Suprapubic skin (tissue), 4 donors: ENCODE results near the gene LTBP3. TPM values are rescaled to one million over a fixed set of nuclear protein-coding genes. Genes with fewer than 3 reads are reported as not detected.

Source experiments
- DNase-seq, 2 donors: peaks; one replicate each; pipeline ENCODE4 v3.0.0-alpha.2; 2019; ENCODE audit warnings: low spot score in 2 of 2
- H3K27ac ChIP-seq: fragments of 200-600 bp; sonication (generic); one replicate; pipeline ENCODE4 v1.5.1; 2019
- H3K27me3 ChIP-seq: fragments of 200-600 bp; sonication (generic); one replicate; pipeline ENCODE4 v1.5.1; 2019
- H3K36me3 ChIP-seq: fragments of 200-600 bp; sonication (generic); one replicate; pipeline ENCODE4 v1.5.1; 2019
- H3K4me1 ChIP-seq: fragments of 200-600 bp; sonication (generic); one replicate; pipeline ENCODE4 v1.5.1; 2019
- H3K4me3 ChIP-seq: fragments of 200-600 bp; sonication (generic); one replicate; pipeline ENCODE4 v1.5.1; 2019; ENCODE audit warnings: mild to moderate bottlenecking
- H3K9me3 ChIP-seq: fragments of 200-600 bp; sonication (generic); one replicate; pipeline ENCODE4 v1.5.1; 2019
- CTCF ChIP-seq, 2 donors: fragments of 200-600 bp in 1 of 2; fragments of 450-650 bp in 1 of 2; sonication (generic) in 1 of 2; IDR thresholded peaks; one replicate each; pipeline ENCODE4 v1.5.1; 2016 to 2019; ENCODE audit warnings: antibody characterized with exemption in 2 of 2, mild to moderate bottlenecking in 1 of 2, moderate library complexity in 1 of 2
- EP300 ChIP-seq: sonication (generic); formaldehyde crosslinking; IDR thresholded peaks from one replicate; pipeline ENCODE4 v1.6.1; 2017; ENCODE audit warnings: antibody characterized with exemption
- POLR2A ChIP-seq, 2 donors: fragments of 450-650 bp; IDR thresholded peaks; one replicate each; pipeline ENCODE4 v1.6.1; 2017; ENCODE audit warnings: antibody characterized with exemption in 2 of 2, mild to moderate bottlenecking in 2 of 2, moderate library complexity in 2 of 2
- POLR2AphosphoS5 ChIP-seq, 3 donors: sonication (generic); formaldehyde crosslinking; IDR thresholded peaks; one replicate each; pipeline ENCODE4 v1.6.1; 2017; ENCODE audit warnings: antibody characterized with exemption in 3 of 3
- WGBS: methylation state at CpG from one replicate; pipeline ENCODE4 v1.1.5; 2018; 5-methylcytosine and 5-hydroxymethylcytosine counted together
- total RNA-seq, 4 donors: library from RNA; depleted of rRNA; stranded (reverse); fragments of >200 nt; gene quantifications; one replicate each; pipeline ENCODE4 v1.1.0, GENCODE V29; 2016

Gene LTBP3
- total RNA-seq, 4 donors from 2014 or later: 65.1 to 86.7 (median 71.0) TPM

DNA sequence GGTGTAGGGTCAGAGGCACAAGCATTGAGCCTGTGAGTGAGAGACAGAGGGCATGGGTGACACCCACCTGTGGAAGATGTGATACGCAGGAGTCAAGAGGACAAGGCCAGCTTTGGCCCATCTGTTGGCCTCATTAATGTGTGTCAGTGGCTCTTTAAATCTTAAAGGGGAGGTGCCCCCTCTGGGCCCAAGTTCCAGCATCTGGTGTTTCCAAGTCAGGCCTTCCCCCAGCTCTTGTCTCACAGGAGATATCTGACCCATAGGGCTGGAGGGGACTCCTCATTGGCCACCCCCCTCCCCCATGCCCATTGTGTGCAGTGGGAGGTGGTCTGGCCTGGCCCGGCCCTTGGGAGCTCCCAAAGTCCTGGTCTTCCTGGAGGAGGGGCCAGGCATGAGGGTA is 28.5 kb upstream of the LTBP3 start:
- no peak overlapping the region for H3K4me3 ChIP-seq
- no peak for DNase-seq
- H3K9me3 ChIP-seq: no peaks in the 10 kb centered on the region
- no peak overlapping the region for H3K27ac ChIP-seq
- H3K27me3 ChIP-seq: no peaks in the 10 kb centered on the region
- TF ChIP-seq CTCF (IDR thresholded peaks at IDR 0.05) (no peak), POLR2AphosphoS5 (IDR thresholded peaks at IDR 0.05) (no peak), EP300 (no peak), POLR2A (IDR thresholded peaks at IDR 0.05) (no peak)
- 70% methylated on average over 2 of the region's 2 CpGs for WGBS
- H3K36me3 ChIP-seq: peaks cover 18% of the 10 kb centered on the region
- H3K4me1 ChIP-seq: peaks cover 57% of the 10 kb centered on the region

- 81% methylated on average over 3 of the region's 4 CpGs for WGBS
- DNase-seq: no peak
- TF ChIP-seq POLR2A (IDR thresholded peaks at IDR 0.05): no peak
- no peak for TF ChIP-seq EP300
- no peak for TF ChIP-seq CTCF (IDR thresholded peaks at IDR 0.05)
- TF ChIP-seq POLR2AphosphoS5 (IDR thresholded peaks at IDR 0.05): no peak
- Histone ChIP-seq H3K4me3 (no peak overlapping the region), H3K36me3 (peaks cover 18% of the 10 kb centered on the region), H3K4me1 (peaks cover 55% of the 10 kb centered on the region), H3K27ac (no peak overlapping the region), H3K9me3 (no peaks in the 10 kb centered on the region), H3K27me3 (no peaks in the 10 kb centered on the region)
Observed at GRCh38 chr11:65586247-65586630, 28.1 kb upstream of the LTBP3 start.

- peaks cover 57% of the 10 kb centered on the region for H3K4me1 ChIP-seq
- no peaks in the 10 kb centered on the region for H3K27me3 ChIP-seq
- TF ChIP-seq CTCF (IDR thresholded peaks at IDR 0.05) (no peak), POLR2AphosphoS5 (IDR thresholded peaks at IDR 0.05) (no peak), EP300 (no peak), POLR2A (IDR thresholded peaks at IDR 0.05) (no peak)
- H3K27ac ChIP-seq: no peak overlapping the region
- peak overlapping the region; percentile 19 for H3K4me3 ChIP-seq
- no peaks in the 10 kb centered on the region for H3K9me3 ChIP-seq
- peaks cover 23% of the 10 kb centered on the region for H3K36me3 ChIP-seq
- DNase-seq: no peak
- WGBS: 67% methylated on average over 37 of the region's 51 CpGs
Observed at GRCh38 chr11:65585396-65586246, 27.5 kb upstream of the LTBP3 start.

GRCh38 chr11:65584723-65585171 is 26.6 kb upstream of the LTBP3 start:
- Histone ChIP-seq H3K27ac (no peak overlapping the region), H3K9me3 (no peaks in the 10 kb centered on the region), H3K36me3 (peaks cover 23% of the 10 kb centered on the region), H3K27me3 (no peaks in the 10 kb centered on the region), H3K4me3 (peak overlapping the region; percentile 19), H3K4me1 (peaks cover 49% of the 10 kb centered on the region)
- no peak for TF ChIP-seq EP300
- TF ChIP-seq POLR2A (IDR thresholded peaks at IDR 0.05): no peak
- no peak for TF ChIP-seq CTCF (IDR thresholded peaks at IDR 0.05)
- DNase-seq: no peak
- whole genome bisulfite sequencing: 82% methylated on average over 33 of the region's 46 CpGs

DNA sequence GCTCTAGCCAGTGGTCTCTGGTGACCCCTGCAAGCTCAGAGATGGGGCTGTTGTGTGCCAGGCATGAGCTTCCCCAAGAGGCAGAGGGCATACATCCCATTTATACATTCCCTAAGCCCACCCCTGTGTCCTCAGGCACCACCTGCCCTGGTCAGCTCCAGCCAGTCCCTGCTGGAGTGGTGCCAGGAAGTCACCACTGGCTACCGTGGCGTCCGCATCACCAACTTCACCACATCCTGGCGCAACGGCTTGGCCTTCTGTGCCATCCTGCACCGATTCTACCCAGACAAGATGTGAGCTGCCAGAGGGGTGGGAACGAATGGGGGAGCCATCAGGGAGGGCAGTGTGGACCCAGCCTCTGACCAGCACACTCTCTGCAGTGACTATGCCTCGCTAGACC is 25.9 kb upstream of the LTBP3 start:
- H3K36me3 ChIP-seq: peaks cover 29% of the 10 kb centered on the region
- WGBS: 77% methylated on average over 5 of the region's 8 CpGs

More for the DNA sequence above, 25.9 kb upstream of the LTBP3 start:
- Histone ChIP-seq H3K4me3 (no peak overlapping the region), H3K27me3 (no peaks in the 10 kb centered on the region), H3K9me3 (no peaks in the 10 kb centered on the region), H3K27ac (no peak overlapping the region), H3K4me1 (peaks cover 45% of the 10 kb centered on the region)
- DNase-seq: no peak
- TF ChIP-seq POLR2AphosphoS5 (IDR thresholded peaks at IDR 0.05) (no peak), CTCF (IDR thresholded peaks at IDR 0.05) (no peak), EP300 (no peak), POLR2A (IDR thresholded peaks at IDR 0.05) (no peak)
